Body of pancreas (tissue), 4 donors: ENCODE measurements around the gene AGMO.

Experiments used
- CTCF ChIP-seq, 7 experiments: fragments of 450-650 bp in 4 of 7; fragments of 200-600 bp in 3 of 7; sonication (generic) in 3 of 7; IDR thresholded peaks; one replicate each; pipeline ENCODE4 v1.5.1; 2016 to 2019; ENCODE audit warnings: antibody characterized with exemption in 7 of 7
- POLR2A ChIP-seq, 3 donors: fragments of 450-650 bp; IDR thresholded peaks; one replicate each; pipeline ENCODE4 v1.6.1; 2016; ENCODE audit warnings: antibody characterized with exemption in 3 of 3, mild to moderate bottlenecking in 2 of 3

- TF ChIP-seq POLR2A (IDR thresholded peaks at IDR 0.05), result no peak
- TF ChIP-seq CTCF (IDR thresholded peaks at IDR 0.05), result no peak
Observed at GRCh38 chr7:15403751-15404150, 158.1 kb downstream of the AGMO start.
